Activated CD8-positive, alpha-beta memory T cell treated with anti-CD3 and anti-CD28 coated beads, Interleukin-2, amount 50 U/mL, for 1 hour (primary cell): Measurements from ENCODE around the gene MIB1.

Experiments used
- DNase-seq: peaks from one replicate; pipeline ENCODE4 v3.0.0-alpha.2; 2020; ENCODE audit errors: extremely low read depth

The MIB1 gene

GRCh38 chr18:21815101-21815500 lies 74.5 kb downstream of the MIB1 start:
- no peak for DNase-seq

- no peak for DNase-seq
Observed at GRCh38 chr18:21820033-21820810, 79.6 kb downstream of the MIB1 start.

GRCh38 chr18:21820811-21821143 lies 80.2 kb downstream of the MIB1 start:
- DNase-seq, result no peak

GRCh38 chr18:21823848-21824247 lies 83.3 kb downstream of the MIB1 start:
- no peak for DNase-seq

GRCh38 chr18:21826196-21826595 lies 85.6 kb downstream of the MIB1 start:
- no peak for DNase-seq

GRCh38 chr18:21826641-21827302 lies 86.2 kb downstream of the MIB1 start:
- DNase-seq, result no peak

- no peak for DNase-seq
Observed at GRCh38 chr18:21830532-21830931, 89.9 kb downstream of the MIB1 start.

- DNase-seq, result no peak
Observed at GRCh38 chr18:21831413-21831831, 90.8 kb downstream of the MIB1 start.

GRCh38 chr18:21833604-21834298 lies 93.2 kb downstream of the MIB1 start:
- no peak for DNase-seq

- DNase-seq, result no peak
Observed at GRCh38 chr18:21834299-21834660, 93.7 kb downstream of the MIB1 start.

GRCh38 chr18:21841570-21841969 lies 101.0 kb downstream of the MIB1 start:
- DNase-seq, result no peak

GRCh38 chr18:21843341-21843740 lies 102.7 kb downstream of the MIB1 start:
- DNase-seq, result no peak

GRCh38 chr18:21851327-21851961 lies 110.9 kb downstream of the MIB1 start:
- DNase-seq, result no peak

GRCh38 chr18:21853016-21853415 lies 112.4 kb downstream of the MIB1 start:
- DNase-seq, result no peak

GRCh38 chr18:21853775-21854552 lies 113.4 kb downstream of the MIB1 start:
- DNase-seq, result no peak

- no peak for DNase-seq
Observed at GRCh38 chr18:21855432-21855831, 114.8 kb downstream of the MIB1 start.

- DNase-seq, result no peak
Observed at GRCh38 chr18:21857871-21858270, 117.3 kb downstream of the MIB1 start.

- no peak for DNase-seq
Observed at GRCh38 chr18:21858544-21858943, 118.0 kb downstream of the MIB1 start.

- DNase-seq, result no peak
Observed at GRCh38 chr18:21864386-21864785, 123.8 kb downstream of the MIB1 start.

- no peak for DNase-seq
Observed at GRCh38 chr18:21865043-21865442, 124.5 kb downstream of the MIB1 start.

- no peak for DNase-seq
Observed at GRCh38 chr18:21868770-21869169, 128.2 kb downstream of the MIB1 start.

- DNase-seq, result no peak
Observed at GRCh38 chr18:21889570-21889969, 149.0 kb downstream of the MIB1 start.
